HFF-Myc (cell line): ENCODE results near the gene HOXB9.

ENCODE experiments used
- DNase-seq: peaks from one replicate; pipeline ENCODE4 v3.0.0-alpha.2; 2011; ENCODE audit warnings: low read depth; ENCODE audit errors: extremely low read depth
- H3K4me3 ChIP-seq: replicated peaks from 2 replicates; pipeline ENCODE4 v1.5.1; 2011; ENCODE audit warnings: low read depth, mild to moderate bottlenecking, control low read depth, low read length
- TF ChIP-seq, protein P1 (sequence below): IDR thresholded peaks from 2 replicates; pipeline ENCODE4 v1.5.1; 2012; ENCODE audit warnings: mild to moderate bottlenecking, low read depth, low read length, control low read depth; ENCODE audit errors: missing control alignments

Gene HOXB9

DNA sequence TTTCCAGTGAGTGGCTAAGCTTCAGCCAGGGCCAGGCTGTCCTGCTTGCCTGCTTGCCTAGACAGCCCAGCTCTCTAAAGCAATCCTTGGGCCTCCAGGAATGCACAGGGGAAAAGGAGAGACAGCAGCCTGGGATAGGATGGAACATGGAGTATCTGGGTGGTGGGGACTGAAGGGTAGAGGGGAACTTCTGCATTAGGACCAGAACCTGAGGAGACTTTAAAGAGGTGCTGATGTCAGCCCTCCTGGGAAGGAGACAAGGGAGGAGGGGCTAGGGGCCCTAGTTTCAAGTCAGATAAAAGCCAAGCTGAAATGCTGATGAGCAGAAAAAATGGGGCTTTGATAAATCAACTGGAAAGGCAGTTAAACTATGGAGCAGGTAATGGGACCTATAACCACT lies 17.1 kb downstream of the HOXB9 start:
- H3K4me3 ChIP-seq, result no peak overlapping the region
- DNase-seq, result no peak
- TF ChIP-seq, protein P1, sequence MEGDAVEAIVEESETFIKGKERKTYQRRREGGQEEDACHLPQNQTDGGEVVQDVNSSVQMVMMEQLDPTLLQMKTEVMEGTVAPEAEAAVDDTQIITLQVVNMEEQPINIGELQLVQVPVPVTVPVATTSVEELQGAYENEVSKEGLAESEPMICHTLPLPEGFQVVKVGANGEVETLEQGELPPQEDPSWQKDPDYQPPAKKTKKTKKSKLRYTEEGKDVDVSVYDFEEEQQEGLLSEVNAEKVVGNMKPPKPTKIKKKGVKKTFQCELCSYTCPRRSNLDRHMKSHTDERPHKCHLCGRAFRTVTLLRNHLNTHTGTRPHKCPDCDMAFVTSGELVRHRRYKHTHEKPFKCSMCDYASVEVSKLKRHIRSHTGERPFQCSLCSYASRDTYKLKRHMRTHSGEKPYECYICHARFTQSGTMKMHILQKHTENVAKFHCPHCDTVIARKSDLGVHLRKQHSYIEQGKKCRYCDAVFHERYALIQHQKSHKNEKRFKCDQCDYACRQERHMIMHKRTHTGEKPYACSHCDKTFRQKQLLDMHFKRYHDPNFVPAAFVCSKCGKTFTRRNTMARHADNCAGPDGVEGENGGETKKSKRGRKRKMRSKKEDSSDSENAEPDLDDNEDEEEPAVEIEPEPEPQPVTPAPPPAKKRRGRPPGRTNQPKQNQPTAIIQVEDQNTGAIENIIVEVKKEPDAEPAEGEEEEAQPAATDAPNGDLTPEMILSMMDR, result no peak

DNA sequence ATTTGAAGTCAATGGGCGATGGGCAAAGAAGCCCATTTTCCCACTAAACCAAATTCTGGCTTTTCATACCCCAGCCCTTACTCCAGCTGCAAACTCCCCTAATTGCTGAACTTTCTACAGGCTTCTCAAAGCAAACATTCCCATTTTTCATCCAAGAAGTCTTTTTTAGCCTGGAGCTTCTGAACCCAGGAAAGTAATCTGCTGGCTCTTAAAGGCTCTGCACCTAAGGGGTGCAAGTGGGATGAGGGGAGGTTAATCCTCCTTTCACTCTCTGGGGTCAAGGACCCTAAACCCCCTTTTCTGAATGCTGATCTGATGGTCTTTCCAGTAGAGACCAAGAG lies 17.7 kb downstream of the HOXB9 start:
- no peak overlapping the region for H3K4me3 ChIP-seq
- DNase-seq, result no peak
- TF ChIP-seq, protein P1, result no peak

DNA sequence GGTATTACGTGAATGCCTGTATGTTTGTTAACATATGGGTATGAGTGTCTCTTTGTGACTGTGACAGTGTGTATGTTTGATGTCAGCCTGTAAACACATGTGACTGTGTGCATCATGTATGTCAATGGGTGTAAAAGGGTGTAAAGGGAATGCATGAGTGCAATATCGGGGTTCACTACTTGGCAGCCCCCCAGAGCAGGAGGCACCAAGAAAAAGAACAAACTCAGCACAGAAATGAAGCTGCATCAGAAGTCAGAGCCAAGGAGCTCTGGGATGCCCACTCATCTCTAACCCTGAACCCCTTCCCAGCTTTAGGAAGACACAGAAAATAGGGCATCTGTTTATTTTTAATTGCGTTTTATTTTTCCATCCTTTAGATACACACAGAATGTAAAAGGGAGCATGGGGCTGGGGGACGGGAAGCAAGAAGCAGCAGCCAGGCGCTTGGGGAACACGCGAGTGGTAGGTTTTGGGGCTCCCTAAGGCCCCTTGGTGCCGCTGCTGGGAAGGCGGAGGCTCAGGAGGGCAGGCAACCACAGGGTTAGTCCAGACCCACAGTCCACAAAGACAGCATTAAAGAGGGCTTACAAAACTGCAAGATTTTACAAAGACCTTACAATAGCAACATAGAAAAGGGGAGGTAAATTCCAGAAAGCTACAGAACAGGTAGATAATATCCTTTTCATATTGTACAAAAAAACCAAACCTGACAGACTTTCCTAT lies 19.1 kb downstream of the HOXB9 start:
- no peak overlapping the region for H3K4me3 ChIP-seq
- TF ChIP-seq, protein P1, result no peak
- no peak for DNase-seq

DNA sequence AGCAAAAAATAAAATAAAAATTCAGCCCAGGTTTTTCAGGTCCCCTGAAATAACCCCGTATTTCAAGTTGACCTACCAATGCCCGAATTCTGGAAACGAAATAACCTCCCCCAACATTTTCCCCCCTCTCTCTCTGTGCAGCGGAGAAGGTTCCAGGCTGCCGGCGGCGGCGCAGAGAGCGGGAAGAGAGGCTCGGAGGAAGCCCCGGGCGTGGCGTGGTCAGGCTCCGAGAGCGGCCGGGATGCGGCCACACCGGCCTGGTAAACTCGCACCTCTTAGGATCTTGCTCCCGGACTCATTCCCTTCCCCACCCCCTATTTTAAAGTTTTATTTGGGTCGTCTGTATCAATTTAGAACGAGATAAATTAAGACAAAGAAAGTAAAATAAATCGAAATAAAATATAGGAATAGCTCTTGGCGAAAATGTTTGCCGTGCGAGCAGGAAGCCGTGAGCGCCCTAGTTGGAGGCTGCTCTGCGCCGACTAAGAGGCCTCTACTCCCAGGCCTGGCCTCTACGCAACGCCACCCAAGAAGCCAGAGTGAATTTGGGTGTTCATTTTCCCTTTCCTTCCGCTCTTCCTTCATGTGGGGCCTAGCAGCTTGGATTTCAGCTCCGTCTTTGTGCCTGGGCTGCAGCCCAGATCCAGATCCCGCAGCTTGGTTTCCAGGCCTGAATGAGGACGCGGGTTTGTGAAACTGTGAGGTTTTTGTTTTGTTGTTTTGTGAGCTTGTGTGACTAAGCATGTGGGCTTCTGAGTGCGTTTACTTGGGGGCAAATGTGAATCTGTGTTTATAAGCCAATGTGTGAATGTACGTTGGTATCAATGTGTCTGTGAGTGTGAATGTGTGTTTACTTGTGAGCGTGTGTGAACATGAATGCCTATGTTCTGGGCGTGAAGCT lies 19.9 kb downstream of the HOXB9 start:
- H3K4me3 ChIP-seq, result no peak overlapping the region
- TF ChIP-seq, protein P1, result no peak
- no peak for DNase-seq

DNA sequence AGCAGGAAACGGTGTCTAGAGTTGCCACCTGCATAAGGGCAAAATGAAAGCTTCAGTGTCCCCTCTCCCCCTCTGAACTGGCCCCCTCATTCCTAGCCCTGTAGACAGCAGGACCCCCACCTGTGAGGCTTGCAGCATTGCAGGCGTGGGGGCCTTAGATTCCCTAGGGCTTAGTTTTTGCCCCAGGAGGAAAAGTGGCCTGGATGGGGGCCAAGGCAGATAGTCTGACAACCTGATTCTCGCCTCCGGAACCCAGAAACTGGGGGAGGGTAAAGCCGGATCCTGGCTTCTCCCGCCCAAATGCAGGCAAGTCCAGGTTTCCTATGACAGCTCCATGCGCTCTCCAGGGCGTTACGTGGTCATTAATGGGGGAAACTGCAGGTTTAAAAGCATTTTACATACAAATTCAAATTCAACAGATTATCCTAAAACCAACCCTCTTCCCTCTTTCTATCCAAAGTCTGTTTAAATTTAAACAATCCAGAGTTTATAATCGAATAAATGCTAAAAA lies 20.7 kb downstream of the HOXB9 start:
- TF ChIP-seq, protein P1, result no peak
- H3K4me3 ChIP-seq, result no peak overlapping the region
- DNase-seq, result no peak

DNA sequence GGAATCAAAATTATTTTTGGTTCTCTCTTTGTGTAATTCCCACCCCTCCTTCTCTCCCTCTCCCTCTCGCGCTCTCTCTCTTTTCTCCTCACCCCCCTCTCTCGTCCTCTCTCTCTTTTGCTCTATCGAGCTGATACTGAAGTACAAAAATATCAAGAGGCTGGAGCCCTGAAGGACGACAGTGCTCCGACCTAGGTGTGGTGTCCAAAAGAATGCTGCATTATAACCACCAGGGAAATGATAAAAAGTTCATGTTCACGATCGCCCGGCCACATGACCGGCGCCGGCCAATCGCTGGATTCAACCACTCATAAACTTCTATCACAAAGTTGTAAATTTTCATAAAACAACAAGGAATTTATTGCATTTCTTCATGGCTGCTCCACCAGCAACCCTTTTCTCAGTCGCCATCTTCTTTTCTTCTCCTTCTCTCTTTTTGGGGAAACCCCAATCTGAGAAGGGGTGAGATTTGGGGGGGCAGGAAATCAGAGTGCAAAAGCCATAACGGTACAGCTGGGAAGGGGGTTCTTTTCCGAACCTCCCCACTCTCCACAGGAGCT lies 21.3 kb downstream of the HOXB9 start, which contains the start of gene HOXB6:
Gene HOXB6 (minus strand): TSS at position 217 of the 560 bp plus-strand sequence. CDS start 6,836 bp downstream, outside the sequence.
- no peak for DNase-seq
- H3K4me3 ChIP-seq, result no peak within 1 kb of the TSS
- TF ChIP-seq, protein P1, result no peak
